ENCODE data around the gene CRELD1. TPM values are rescaled to one million over a fixed set of nuclear protein-coding genes. Genes with fewer than 3 reads are reported as not detected.

The CRELD1 gene
- total and polyA plus RNA-seq, 9 of the 15 experiments (the other 6 are each of a cell fraction or from before 2014, with no cell fraction given): 3.3 to 25.8 (median 16.5) TPM

DNA sequence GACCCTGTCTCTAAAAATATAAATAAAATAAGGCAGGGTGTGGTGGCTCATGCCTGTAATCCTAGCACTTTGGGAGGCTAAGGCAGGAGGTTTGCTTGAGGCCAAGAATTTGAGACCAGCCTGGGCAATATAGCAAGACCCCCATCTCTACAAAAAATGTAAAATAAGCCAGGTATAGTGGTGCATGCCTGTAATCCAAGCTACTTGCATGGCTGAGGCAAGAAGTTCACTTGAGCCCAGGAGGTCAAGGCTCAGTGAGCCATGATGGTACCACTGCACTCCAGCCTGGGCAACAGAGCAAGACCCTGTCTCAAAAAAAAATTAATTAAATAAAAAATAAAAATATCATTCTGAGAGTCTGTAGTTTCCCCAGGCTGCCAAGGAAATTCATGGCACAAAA is 47.3 kb upstream of the CRELD1 start (continued):
- TF ChIP-seq TFAP4 (CRISPR knock-in tag; IDR thresholded peaks at IDR 0.05; ENCODE audit: borderline replicate concordance): no peak
- no peak for TF ChIP-seq SREBF1 (IDR thresholded peaks at IDR 0.05; ENCODE audit: borderline replicate concordance, low read depth, low read length)
- TF ChIP-seq RAD51 (IDR thresholded peaks at IDR 0.05; ENCODE audit: borderline replicate concordance, low read depth): no peak
- TF ChIP-seq, protein P1, sequence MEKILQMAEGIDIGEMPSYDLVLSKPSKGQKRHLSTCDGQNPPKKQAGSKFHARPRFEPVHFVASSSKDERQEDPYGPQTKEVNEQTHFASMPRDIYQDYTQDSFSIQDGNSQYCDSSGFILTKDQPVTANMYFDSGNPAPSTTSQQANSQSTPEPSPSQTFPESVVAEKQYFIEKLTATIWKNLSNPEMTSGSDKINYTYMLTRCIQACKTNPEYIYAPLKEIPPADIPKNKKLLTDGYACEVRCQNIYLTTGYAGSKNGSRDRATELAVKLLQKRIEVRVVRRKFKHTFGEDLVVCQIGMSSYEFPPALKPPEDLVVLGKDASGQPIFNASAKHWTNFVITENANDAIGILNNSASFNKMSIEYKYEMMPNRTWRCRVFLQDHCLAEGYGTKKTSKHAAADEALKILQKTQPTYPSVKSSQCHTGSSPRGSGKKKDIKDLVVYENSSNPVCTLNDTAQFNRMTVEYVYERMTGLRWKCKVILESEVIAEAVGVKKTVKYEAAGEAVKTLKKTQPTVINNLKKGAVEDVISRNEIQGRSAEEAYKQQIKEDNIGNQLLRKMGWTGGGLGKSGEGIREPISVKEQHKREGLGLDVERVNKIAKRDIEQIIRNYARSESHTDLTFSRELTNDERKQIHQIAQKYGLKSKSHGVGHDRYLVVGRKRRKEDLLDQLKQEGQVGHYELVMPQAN (IDR thresholded peaks at IDR 0.05; ENCODE audit: borderline replicate concordance): no peak
- no peak for TF ChIP-seq YBX1 (IDR thresholded peaks at IDR 0.05)
- no peak for TF ChIP-seq ZNF384 (IDR thresholded peaks at IDR 0.05; ENCODE audit: low read depth, low read length)
- TF ChIP-seq ZNF695 (CRISPR knock-in tag; IDR thresholded peaks at IDR 0.05): no peak
- TF ChIP-seq FOXA3 (CRISPR knock-in tag; conservative IDR thresholded peaks at IDR 0.05 in 1 of 2, IDR thresholded peaks at IDR 0.05 in 1 of 2): no peak
- no peak for TF ChIP-seq PHF8 (IDR thresholded peaks at IDR 0.05; ENCODE audit: borderline replicate concordance, low read length)
